Glomerular endothelial cell (primary cell): ENCODE results near the gene SIAH1. TPM values are rescaled to one million over a fixed set of nuclear protein-coding genes. Genes with fewer than 3 reads are reported as not detected.
"Not testable (repeated sequence)": the region's sequence is repeated elsewhere in the genome, so short reads cannot be mapped to it uniquely, and the experiment has no call there.

Experiments
- DNase-seq: peaks from one replicate; pipeline ENCODE4 v3.0.0-alpha.2; 2011; ENCODE audit warnings: low read depth, low spot score; ENCODE audit errors: extremely low read depth
- total RNA-seq: library from RNA; depleted of rRNA; stranded (reverse); fragments of >200 nt; gene quantifications from 2 replicates; pipeline ENCODE4 v1.2.3, GENCODE V29; 2015

Gene SIAH1
- total RNA-seq: 16.5 and 22.4 TPM in 2 replicates

GRCh38 chr16:48385253-48386150 is at the start of gene SIAH1:
TSS of gene SIAH1 (minus strand) at chr16:48385413. CDS start at chr16:48362428, 22,985 bp downstream.
- DNase-seq: no peak

- DNase-seq: no peak
Measured at GRCh38 chr16:48434653-48435317, 49.6 kb upstream of the SIAH1 start.

- DNase-seq: no peak
Measured at GRCh38 chr16:48433850-48434530, 48.8 kb upstream of the SIAH1 start.

GRCh38 chr16:48433116-48433849 is 48.1 kb upstream of the SIAH1 start:
- DNase-seq: no peak

- DNase-seq: no peak
Measured at GRCh38 chr16:48432136-48432535, 46.9 kb upstream of the SIAH1 start.

GRCh38 chr16:48430890-48431289 is 45.7 kb upstream of the SIAH1 start:
- DNase-seq: no peak

GRCh38 chr16:48426244-48427141 is 41.3 kb upstream of the SIAH1 start:
- no peak for DNase-seq

GRCh38 chr16:48422537-48422936 is 37.3 kb upstream of the SIAH1 start:
- no peak for DNase-seq

- DNase-seq: no peak
Measured at GRCh38 chr16:48421741-48422140, 36.5 kb upstream of the SIAH1 start.

GRCh38 chr16:48420437-48420836 is 35.2 kb upstream of the SIAH1 start:
- DNase-seq: no peak

- DNase-seq: not testable (repeated sequence)
Measured at GRCh38 chr16:48416617-48417016, 31.4 kb upstream of the SIAH1 start.

- no peak for DNase-seq
Measured at GRCh38 chr16:48413272-48413671, 28.1 kb upstream of the SIAH1 start.

- no peak for DNase-seq
Measured at GRCh38 chr16:48409839-48410632, 24.8 kb upstream of the SIAH1 start.

- no peak for DNase-seq
Measured at GRCh38 chr16:48408688-48409087, 23.5 kb upstream of the SIAH1 start.

- DNase-seq: no peak
Measured at GRCh38 chr16:48405907-48406306, 20.7 kb upstream of the SIAH1 start.

- no peak for DNase-seq
Measured at GRCh38 chr16:48405153-48405552, 19.9 kb upstream of the SIAH1 start.

- DNase-seq: not testable (repeated sequence)
Measured at GRCh38 chr16:48402547-48402946, 17.3 kb upstream of the SIAH1 start.

GRCh38 chr16:48395375-48395774 is 10.2 kb upstream of the SIAH1 start:
- DNase-seq: no peak

GRCh38 chr16:48394355-48394703 is 9.1 kb upstream of the SIAH1 start:
- no peak for DNase-seq
